ENCODE measurements around the gene DDIT3. TPM values are rescaled to one million over a fixed set of nuclear protein-coding genes. Genes with fewer than 3 reads are reported as not detected.
A peak's percentile ranks its signal among the peaks of the same experiment; 100 is the strongest.
"Not testable (repeated sequence)": the region's sequence is repeated elsewhere in the genome, so short reads cannot be mapped to it uniquely, and the experiment has no call there.

The DDIT3 gene
- total RNA-seq, 1 experiment from 2014 or later = 45.3 TPM

DNA sequence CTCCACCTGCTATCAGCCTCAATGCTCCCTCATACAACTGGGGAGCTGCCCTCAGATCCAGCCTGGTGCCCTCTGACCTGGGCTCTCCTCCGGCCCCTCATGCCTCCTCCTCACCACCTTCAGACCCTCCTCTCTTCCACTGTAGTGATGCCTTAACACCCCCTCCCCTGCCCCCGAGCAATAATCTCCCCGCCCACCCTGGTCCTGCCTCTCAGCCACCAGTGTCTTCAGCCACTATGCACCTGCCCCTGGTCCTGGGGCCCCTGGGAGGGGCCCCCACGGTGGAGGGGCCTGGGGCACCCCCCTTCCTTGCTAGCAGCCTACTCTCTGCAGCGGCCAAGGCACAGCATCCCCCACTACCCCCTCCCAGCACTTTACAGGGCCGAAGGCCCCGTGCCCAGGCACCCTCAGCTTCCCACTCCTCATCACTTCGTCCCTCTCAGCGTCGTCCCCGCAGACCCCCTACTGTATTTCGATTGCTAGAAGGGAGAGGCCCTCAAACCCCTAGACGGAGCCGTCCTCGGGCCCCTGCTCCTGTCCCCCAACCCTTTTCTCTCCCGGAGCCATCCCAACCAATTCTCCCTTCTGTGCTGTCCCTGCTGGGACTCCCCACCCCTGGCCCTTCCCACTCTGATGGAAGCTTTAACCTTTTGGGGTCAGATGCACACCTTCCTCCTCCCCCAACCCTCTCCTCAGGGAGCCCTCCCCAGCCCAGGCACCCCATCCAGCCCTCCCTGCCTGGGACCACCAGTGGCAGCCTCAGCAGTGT is 5.5 kb upstream of the DDIT3 start:
- DNase-seq (ENCODE audit: low spot score) = no peak

GRCh38 chr12:57524814-57525614 is 4.7 kb upstream of the DDIT3 start:
- no peak for DNase-seq (ENCODE audit: low spot score)

GRCh38 chr12:57523706-57524614 is 3.6 kb upstream of the DDIT3 start:
- no peak for DNase-seq (ENCODE audit: low spot score)

- DNase-seq (ENCODE audit: low spot score) = peak; percentile 31
These were observed 2.8 kb upstream of the DDIT3 start for GRCh38 chr12:57522887-57523705.

DNA sequence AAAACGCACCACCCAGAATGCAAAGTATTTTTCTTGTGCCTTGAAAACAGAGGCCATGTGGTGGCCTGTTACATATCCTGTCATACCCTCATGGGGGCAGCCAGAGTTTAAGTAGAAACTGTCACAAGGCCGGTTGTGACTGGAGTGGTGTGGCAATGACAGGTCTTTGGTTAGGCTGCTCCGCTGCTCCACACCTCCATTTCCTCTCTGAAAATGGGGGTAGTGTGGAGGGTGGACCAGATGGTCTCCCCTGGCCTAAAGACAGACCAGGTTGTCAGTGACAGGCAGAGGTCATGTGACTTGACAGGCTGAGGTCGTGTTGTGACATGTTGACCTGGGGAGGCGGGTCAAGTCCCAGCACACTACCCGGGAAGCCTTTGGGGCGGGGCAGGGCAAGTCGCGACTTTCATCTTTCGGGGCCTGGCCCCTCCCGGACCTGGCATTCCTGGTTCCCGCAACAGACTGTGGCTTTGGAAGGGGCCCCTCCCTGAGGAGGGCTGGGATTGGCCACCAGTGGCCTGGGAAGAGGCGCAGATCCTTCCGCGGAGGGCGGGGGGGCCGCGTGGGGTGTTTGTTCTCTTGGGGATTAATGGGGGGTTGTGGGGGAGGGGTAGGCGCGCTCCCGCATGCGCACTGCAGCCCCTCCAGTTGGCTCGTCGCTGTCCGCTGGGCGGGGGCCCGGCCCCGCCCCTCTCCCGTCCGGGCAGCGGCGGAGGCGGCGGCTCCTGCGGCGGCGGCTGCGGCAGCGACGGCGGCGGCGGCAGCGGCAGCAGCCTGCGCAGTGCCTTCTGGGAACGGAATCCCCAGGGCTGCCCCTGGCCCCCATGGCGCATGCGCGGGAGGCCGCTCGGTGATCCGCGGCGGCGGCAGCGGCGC is 1.9 kb upstream of the DDIT3 start, which contains the start of gene MBD6:
Gene MBD6, plus strand, starts transcription at position 814 of the 876 bp plus-strand sequence. CDS start 1,480 bp downstream, outside the sequence.
- DNase-seq (ENCODE audit: low spot score) = peak; percentile 89

- no peak for DNase-seq (ENCODE audit: low spot score)
These were observed 1.3 kb upstream of the DDIT3 start for GRCh38 chr12:57521525-57522010.

GRCh38 chr12:57519796-57520052 is 590 bp downstream of the DDIT3 start:
- peak; percentile 57 for DNase-seq (ENCODE audit: low spot score)

GRCh38 chr12:57518920-57519795 is 1.2 kb downstream of the DDIT3 start:
- no peak for DNase-seq (ENCODE audit: low spot score)

DNA sequence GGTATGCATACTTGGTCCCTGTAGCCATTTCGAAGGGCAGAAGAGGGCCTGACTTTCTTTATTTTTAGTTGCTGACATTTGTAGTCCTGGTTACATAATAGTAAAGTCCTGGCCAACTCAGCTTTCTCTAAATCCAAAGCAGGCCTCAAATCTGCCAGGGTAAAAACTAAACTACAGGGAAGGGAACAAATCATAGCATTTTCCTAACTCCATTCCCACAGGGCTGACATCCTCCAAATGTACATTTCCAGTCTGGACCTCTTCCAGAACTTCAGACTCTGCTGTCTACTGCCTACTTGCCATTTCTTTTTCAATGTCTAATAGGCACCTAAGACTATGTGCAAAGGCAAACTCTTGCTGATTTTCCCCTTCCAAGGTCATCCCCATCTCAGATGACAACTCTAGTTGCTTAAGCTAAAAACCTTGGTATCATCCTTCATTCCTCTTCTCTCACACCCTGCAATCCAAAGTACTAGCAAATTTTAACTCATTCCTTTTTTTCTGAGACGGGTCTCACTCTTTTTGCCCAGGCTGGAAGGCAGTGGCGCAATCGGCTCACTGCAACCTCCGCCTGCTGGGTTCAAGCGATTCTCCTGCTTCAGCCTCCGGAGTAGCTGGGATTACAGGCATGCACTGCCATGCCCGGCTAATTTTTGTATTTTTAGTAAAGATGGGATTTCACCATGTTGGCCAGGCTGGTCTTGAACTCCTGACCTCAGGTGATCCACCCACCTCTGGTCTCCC is 2.0 kb downstream of the DDIT3 start:
- DNase-seq (ENCODE audit: low spot score) = no peak

GRCh38 chr12:57517718-57518117 is 2.6 kb downstream of the DDIT3 start:
- DNase-seq (ENCODE audit: low spot score) = not testable (repeated sequence)

GRCh38 chr12:57517187-57517586 is 3.1 kb downstream of the DDIT3 start:
- peak; percentile 56 for DNase-seq (ENCODE audit: low spot score)

GRCh38 chr12:57516617-57517153 is 3.6 kb downstream of the DDIT3 start:
- DNase-seq (ENCODE audit: low spot score) = no peak

DNA sequence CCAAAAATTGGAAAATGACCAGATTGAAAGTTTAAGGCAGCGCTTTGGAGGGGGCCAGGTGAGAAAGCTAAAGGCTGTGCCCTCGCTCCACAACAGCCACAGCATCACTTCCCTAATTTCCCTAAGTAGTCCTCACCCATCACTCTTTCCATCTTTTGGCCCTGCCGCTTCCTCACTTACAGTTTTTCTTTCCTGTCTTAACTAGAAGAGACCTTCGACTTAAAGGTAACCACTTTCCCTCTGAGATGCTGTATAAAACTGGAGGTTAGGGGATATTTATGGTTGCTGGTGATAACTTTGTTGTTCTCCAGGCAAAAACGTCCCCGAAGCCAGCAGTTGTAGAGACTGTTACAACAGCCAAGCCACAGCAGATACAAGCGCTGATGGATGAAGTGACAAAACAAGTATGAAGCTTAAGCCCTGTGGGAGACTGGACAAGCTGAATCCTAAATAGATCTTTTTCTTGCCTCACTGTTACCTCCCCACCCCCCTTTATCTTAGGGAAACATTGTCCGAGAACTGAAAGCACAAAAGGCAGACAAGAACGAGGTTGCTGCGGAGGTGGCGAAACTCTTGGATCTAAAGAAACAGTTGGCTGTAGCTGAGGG is 4.3 kb downstream of the DDIT3 start:
- no peak for DNase-seq (ENCODE audit: low spot score)

DNA sequence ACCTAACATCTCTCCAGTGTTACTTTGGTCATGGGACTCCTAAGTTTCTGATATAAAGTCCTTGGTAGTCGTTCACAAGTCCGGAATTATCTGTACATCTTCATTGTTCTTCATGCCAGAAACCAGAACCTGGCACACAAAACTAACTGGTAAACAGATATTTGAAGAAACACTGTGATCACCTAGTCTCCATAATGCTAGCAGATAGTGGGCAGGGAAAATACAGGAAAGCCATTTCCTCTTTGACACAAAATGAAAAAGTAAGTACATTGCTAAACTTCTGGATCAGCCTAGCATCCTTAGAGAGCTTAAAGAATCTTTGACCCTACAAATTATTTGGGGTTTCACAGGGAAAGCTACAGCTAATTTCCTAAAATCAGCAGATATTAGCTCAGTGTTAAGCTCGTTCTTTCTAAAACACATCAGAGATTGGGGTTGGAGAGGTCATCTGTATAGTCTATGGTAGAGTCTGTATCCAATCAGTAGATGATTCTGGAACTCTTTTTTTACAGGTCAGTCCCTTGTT is 4.8 kb downstream of the DDIT3 start:
- DNase-seq (ENCODE audit: low spot score) = no peak

GRCh38 chr12:57514720-57515407 is 5.5 kb downstream of the DDIT3 start:
- no peak for DNase-seq (ENCODE audit: low spot score)

- DNase-seq (ENCODE audit: low spot score) = not testable (repeated sequence)
These were observed 6.1 kb downstream of the DDIT3 start for GRCh38 chr12:57514246-57514645.

- DNase-seq (ENCODE audit: low spot score) = not testable (repeated sequence)
These were observed 6.6 kb downstream of the DDIT3 start for GRCh38 chr12:57513677-57514076.
